HUES48 (cell line): ENCODE results near the gene RAPGEF3.

Source experiments
- H3K27ac ChIP-seq: one replicate; pipeline ENCODE4 v1.7.0; 2013; ENCODE audit warnings: low read depth, low read length, inconsistent platforms
- H3K27me3 ChIP-seq: 2 replicates; pipeline ENCODE4 v1.6.1; 2013; ENCODE audit warnings: mild to moderate bottlenecking, low read length; ENCODE audit not compliant: control insufficient read depth, insufficient read depth
- H3K36me3 ChIP-seq: 2 replicates; pipeline ENCODE4 v1.6.1; 2013; ENCODE audit warnings: low read length; ENCODE audit not compliant: control insufficient read depth, insufficient read depth
- H3K4me1 ChIP-seq: 2 replicates; pipeline ENCODE4 v1.6.1; 2013; ENCODE audit warnings: mild to moderate bottlenecking, low read length; ENCODE audit not compliant: control insufficient read depth, insufficient read depth
- H3K4me3 ChIP-seq: 2 replicates; pipeline ENCODE4 v1.5.1; 2013; ENCODE audit warnings: mild to moderate bottlenecking, low read depth, low read length
- H3K9ac ChIP-seq: 2 replicates; pipeline ENCODE4 v1.6.1; 2013; ENCODE audit warnings: mild to moderate bottlenecking, low read depth, low read length, moderate library complexity
- H3K9me3 ChIP-seq: 2 replicates; pipeline ENCODE4 v1.6.1; 2013; ENCODE audit warnings: low read length; ENCODE audit not compliant: control insufficient read depth, insufficient read depth

The RAPGEF3 gene

DNA sequence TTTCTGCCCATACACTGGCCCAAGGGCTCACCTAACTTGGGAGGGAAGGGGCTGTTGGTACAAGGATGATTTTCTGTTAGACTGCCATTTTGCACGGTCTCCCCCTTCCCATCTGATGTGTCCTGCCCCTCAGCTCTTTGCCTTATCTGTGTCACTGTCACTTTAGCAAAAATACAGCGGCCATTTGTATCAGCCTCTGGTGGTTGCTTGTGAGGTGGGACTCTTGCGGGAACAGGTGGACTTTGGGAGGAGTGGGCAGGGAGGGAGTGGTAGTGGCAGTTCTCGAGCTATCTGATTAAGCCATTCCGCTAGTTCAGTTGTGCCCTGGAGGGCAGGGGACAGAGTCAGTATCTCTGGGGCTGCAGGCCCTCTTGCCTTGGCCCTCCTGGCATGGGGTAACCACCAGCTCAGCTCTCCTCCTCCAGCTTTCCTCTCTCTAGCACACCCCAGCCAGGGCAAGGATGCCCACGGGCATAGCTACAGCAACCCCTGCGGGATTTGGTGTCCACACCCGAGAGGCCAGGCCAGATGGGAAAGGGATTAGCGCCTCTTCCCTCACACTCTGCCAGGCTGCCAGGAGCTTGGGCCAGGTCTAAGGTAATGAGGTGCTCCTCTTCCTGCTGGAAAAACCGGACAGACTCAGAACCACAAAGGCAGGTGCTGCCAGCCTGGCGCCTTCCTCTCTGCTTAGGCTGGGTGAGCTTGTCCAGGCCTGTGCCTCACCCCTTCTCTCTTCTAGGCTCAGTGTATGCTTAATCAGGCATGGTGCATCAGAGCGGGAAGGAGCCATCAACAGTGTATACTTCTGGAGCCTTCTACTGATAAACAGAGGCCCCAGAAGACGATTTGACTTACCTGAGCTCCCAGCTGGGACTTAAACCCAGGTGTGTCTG, 23.0 kb upstream of the RAPGEF3 start:
- Histone ChIP-seq H3K4me3 (no peak overlapping the region), H3K4me1 (peaks cover 21% of the 10 kb centered on the region), H3K27ac (no peak overlapping the region), H3K36me3 (peaks cover 51% of the 10 kb centered on the region), H3K9ac (no peak overlapping the region), H3K27me3 (peaks cover 6% of the 10 kb centered on the region; the same call in 1 of the 2 replicates), H3K9me3 (no peaks in the 10 kb centered on the region)

GRCh38 chr12:47779943-47780504, 21.3 kb upstream of the RAPGEF3 start:
- no peaks in the 10 kb centered on the region for H3K9me3 ChIP-seq
- no peak overlapping the region for H3K9ac ChIP-seq
- peak overlapping the region; percentile 20; the same call in 1 of the 2 replicates for H3K4me3 ChIP-seq
- H3K27me3 ChIP-seq, result peaks cover 9% of the 10 kb centered on the region; the same call in 1 of the 2 replicates
- peaks cover 34% of the 10 kb centered on the region for H3K36me3 ChIP-seq
- peaks cover 21% of the 10 kb centered on the region for H3K4me1 ChIP-seq
- H3K27ac ChIP-seq, result no peak overlapping the region

DNA sequence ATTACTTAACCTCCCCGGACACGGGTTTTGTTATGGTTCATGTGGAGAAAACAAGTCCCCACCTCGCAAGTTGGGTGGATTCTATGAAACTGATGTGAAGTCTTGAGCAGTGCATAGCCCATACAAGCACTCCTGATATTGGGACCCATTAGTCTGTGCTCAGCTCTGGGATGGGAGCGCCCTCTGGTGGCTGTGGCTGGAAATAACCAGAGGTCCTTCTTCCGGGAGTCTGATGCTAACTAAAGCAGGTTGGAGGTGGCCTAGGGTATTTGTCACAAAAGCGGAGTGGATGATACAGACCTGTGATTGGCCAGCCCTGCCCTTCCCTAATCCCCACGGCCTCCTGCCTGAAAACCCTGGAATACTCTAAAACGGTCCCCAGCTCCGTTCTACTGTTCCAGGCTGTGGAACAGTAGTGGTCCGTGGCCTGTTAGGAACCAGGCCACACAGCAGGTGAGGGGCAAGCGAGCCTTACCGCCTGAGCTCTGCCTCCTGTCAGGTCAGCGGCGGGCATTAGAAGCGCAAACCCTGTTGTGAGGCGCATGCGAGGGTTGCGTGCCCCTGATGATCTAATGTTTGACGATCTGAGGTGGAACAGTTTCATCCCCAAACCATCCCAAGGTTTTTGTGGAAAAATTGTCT, 20.7 kb upstream of the RAPGEF3 start:
- no peak overlapping the region for H3K9ac ChIP-seq
- H3K9me3 ChIP-seq, result no peaks in the 10 kb centered on the region
- H3K4me3 ChIP-seq, result peak overlapping the region; percentile 20
- peaks cover 15% of the 10 kb centered on the region for H3K27me3 ChIP-seq
- peaks cover 28% of the 10 kb centered on the region for H3K36me3 ChIP-seq
- peaks cover 21% of the 10 kb centered on the region for H3K4me1 ChIP-seq
- H3K27ac ChIP-seq, result no peak overlapping the region

GRCh38 chr12:47778881-47779280, 20.2 kb upstream of the RAPGEF3 start:
- Histone ChIP-seq H3K9ac (no peak overlapping the region), H3K27me3 (peaks cover 20% of the 10 kb centered on the region), H3K27ac (no peak overlapping the region), H3K4me1 (peaks cover 22% of the 10 kb centered on the region), H3K9me3 (no peaks in the 10 kb centered on the region), H3K4me3 (peak overlapping the region; percentile 18; the same call in 1 of the 2 replicates), H3K36me3 (peaks cover 23% of the 10 kb centered on the region; the same call in 1 of the 2 replicates)

DNA sequence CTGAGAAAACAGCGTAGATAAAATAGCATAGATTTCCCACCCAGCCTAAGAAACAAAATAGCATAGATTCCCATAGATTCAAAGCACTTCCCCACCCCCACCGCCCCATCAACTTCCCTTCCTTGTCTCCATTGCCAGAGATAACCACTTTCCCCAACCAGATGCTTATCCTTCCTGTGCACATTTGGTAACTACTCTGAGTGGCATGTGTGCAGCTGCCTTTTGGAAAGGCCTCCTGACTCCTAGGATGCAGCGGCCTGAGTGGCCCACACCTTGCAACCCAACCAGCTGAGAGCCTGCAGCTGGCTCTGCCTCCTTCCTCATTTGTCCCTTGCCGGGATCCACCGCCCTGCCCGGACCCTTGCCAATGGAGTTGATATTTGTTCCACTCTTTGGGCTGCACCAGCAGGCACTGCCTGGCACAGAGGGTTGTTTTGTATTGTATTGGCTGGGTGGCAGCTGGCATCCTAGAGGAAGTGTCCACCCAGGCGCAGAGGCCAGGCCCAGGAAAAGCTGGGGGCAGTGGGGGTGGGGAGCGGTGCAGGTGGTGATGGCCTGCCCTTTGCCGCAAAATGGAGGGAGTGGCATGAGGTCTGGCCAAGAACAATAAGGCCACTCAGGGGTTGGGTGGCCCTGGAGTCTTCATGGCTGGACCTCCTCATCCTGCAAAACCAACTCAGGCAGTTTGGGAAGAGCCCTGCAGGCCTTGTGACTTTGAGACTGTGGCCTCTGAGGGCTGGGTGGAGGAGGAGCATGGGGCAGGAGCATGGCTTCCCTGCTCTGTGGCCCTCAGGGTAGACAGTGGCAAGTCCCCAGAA, 19.3 kb upstream of the RAPGEF3 start:
- no peak overlapping the region for H3K9ac ChIP-seq
- H3K9me3 ChIP-seq, result no peaks in the 10 kb centered on the region
- peaks cover 24% of the 10 kb centered on the region for H3K27me3 ChIP-seq
- H3K36me3 ChIP-seq, result peaks cover 15% of the 10 kb centered on the region; the same call in 1 of the 2 replicates
- no peak overlapping the region for H3K27ac ChIP-seq
- no peak overlapping the region for H3K4me3 ChIP-seq
- H3K4me1 ChIP-seq, result peaks cover 25% of the 10 kb centered on the region

- Histone ChIP-seq H3K4me1 (peaks cover 28% of the 10 kb centered on the region), H3K27me3 (peaks cover 24% of the 10 kb centered on the region), H3K9ac (no peak overlapping the region), H3K4me3 (no peak overlapping the region), H3K9me3 (no peaks in the 10 kb centered on the region), H3K36me3 (peaks cover 7% of the 10 kb centered on the region; the same call in 1 of the 2 replicates), H3K27ac (no peak overlapping the region)
Measured at GRCh38 chr12:47777151-47777550, 18.5 kb upstream of the RAPGEF3 start.

- Histone ChIP-seq H3K4me3 (no peak overlapping the region), H3K9me3 (no peaks in the 10 kb centered on the region), H3K9ac (no peak overlapping the region), H3K4me1 (peaks cover 28% of the 10 kb centered on the region), H3K36me3 (0 out of 2 replicates have a peak, but pooled peaks cover 1% of the 10 kb centered on the region), H3K27me3 (peaks cover 24% of the 10 kb centered on the region), H3K27ac (no peak overlapping the region)
Measured at GRCh38 chr12:47776471-47777143, 17.9 kb upstream of the RAPGEF3 start.

DNA sequence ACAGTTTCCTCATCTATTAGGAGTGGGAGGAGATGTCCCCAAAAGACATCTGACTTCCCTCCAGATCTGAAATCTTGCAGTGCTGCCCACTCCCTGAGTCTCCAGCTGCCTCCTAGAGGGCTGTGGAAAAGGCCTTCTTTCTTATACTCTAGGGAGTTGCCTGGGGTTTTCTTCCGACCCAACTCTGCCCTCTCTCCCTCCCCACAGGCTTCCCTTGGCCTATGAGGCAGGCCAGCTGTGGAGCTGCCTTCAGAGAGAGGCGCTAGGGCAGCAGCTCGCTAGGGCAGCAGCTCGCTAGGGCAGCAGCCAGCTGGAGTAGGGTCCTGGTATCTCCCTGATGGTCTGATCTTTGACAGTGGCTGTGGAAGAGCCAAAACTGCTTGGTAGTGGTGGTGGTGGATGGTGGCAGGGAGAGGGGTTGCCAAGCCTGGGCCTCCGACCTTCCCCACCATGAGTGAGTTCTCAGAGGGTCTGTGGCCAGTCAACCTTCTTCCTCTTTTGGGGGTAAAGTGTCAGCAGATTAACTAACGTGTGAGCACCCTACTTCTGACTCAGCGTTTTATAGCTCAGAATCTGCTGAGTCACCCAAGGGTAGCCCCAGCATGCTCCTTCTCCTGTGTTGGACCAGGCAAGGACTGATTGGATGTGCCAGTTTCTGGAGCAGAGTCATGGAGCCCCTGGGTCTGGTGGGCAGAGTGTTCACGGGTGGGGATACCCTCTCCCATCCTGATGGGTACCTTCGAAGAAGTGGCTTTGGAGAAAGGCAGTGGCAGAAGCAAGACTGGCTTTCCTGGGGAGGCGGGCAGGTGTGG, 16.6 kb upstream of the RAPGEF3 start:
- Histone ChIP-seq H3K36me3 (no peaks in the 10 kb centered on the region), H3K9me3 (no peaks in the 10 kb centered on the region), H3K27me3 (peaks cover 23% of the 10 kb centered on the region), H3K27ac (no peak overlapping the region), H3K4me1 (peaks cover 28% of the 10 kb centered on the region), H3K9ac (no peak overlapping the region), H3K4me3 (no peak overlapping the region)

GRCh38 chr12:47774663-47775062, 16.0 kb upstream of the RAPGEF3 start:
- no peaks in the 10 kb centered on the region for H3K36me3 ChIP-seq
- H3K9ac ChIP-seq, result no peak overlapping the region
- H3K4me3 ChIP-seq, result no peak overlapping the region
- H3K9me3 ChIP-seq, result no peaks in the 10 kb centered on the region
- no peak overlapping the region for H3K27ac ChIP-seq
- H3K27me3 ChIP-seq, result peaks cover 18% of the 10 kb centered on the region
- H3K4me1 ChIP-seq, result peaks cover 22% of the 10 kb centered on the region
